HepG2 (cell line): Measurements from ENCODE around the gene WIPF2. TPM values are rescaled to one million over a fixed set of nuclear protein-coding genes. Genes with fewer than 3 reads are reported as not detected.

ENCODE experiments used
- ADNP ChIP-seq: sonication (generic); formaldehyde crosslinking; IDR thresholded peaks from 2 replicates; pipeline ENCODE4 v1.4.0; 2020; ENCODE audit warnings: missing genetic modification reagents
- ARID2 ChIP-seq: sonication (generic); formaldehyde crosslinking; IDR thresholded peaks from 2 replicates; pipeline ENCODE4 v1.8.1; 2022; ENCODE audit warnings: mild to moderate bottlenecking, missing genetic modification reagents, borderline replicate concordance
- FIP1L1 ChIP-seq: fragments of 200-400 bp; formaldehyde crosslinking; IDR thresholded peaks from 2 replicates; pipeline ENCODE4 v1.6.1; 2018; ENCODE audit warnings: low read depth, mild to moderate bottlenecking, low read length, moderate library complexity, borderline replicate concordance; ENCODE audit not compliant: insufficient read depth
- FOXA1 ChIP-seq, 2 experiments: fragments of 450-650 bp in 1 of 2; sonication (generic) in 1 of 2; formaldehyde crosslinking in 1 of 2; IDR thresholded peaks; 2 replicates each; pipeline versions ENCODE4 v1.4.0 to v1.6.1; 2016 to 2020; ENCODE audit warnings: missing genetic modification reagents in 1 of 2
- GABPB1 ChIP-seq: IDR thresholded peaks from 2 replicates; pipeline ENCODE4 v1.6.1; 2016; ENCODE audit warnings: mild to moderate bottlenecking, missing genetic modification reagents, moderate library complexity, missing compliant biosample characterization
- KDM5B ChIP-seq: sonication (generic); formaldehyde crosslinking; IDR thresholded peaks from 2 replicates; pipeline ENCODE4 v1.4.0; 2020; ENCODE audit warnings: missing genetic modification reagents, mild to moderate bottlenecking, borderline replicate concordance
- PLRG1 ChIP-seq: fragments of 450-650 bp; conservative IDR thresholded peaks from 2 replicates; pipeline ENCODE4 v1.6.1; 2016
- RFX3 ChIP-seq: IDR thresholded peaks from 2 replicates; pipeline ENCODE4 v1.6.1; 2016; ENCODE audit warnings: missing biosample characterization, missing genetic modification reagents
- SAFB2 ChIP-seq: sonication (generic); formaldehyde crosslinking; IDR thresholded peaks from 2 replicates; pipeline ENCODE4 v1.5.1; 2020; ENCODE audit warnings: missing genetic modification reagents, low read depth, mild to moderate bottlenecking, borderline replicate concordance
- SALL1 ChIP-seq: sonication (generic); formaldehyde crosslinking; IDR thresholded peaks from 2 replicates; pipeline ENCODE4 v1.8.0; 2022; ENCODE audit warnings: mild to moderate bottlenecking, missing genetic modification reagents
- SKIL ChIP-seq: sonication (generic); formaldehyde crosslinking; IDR thresholded peaks from 2 replicates; pipeline ENCODE4 v1.8.0; 2022; ENCODE audit warnings: missing genetic modification reagents, mild to moderate bottlenecking, moderate library complexity, borderline replicate concordance
- SMAD1 ChIP-seq: sonication (generic); formaldehyde crosslinking; IDR thresholded peaks from 2 replicates; pipeline ENCODE4 v1.4.0; 2020; ENCODE audit warnings: missing genetic modification reagents, low read depth, mild to moderate bottlenecking, borderline replicate concordance
- SMARCC2 ChIP-seq: fragments of 450-650 bp; IDR thresholded peaks from 2 replicates; pipeline ENCODE4 v1.6.1; 2017; ENCODE audit warnings: antibody characterized with exemption, mild to moderate bottlenecking
- TARDBP ChIP-seq: sonication (generic); formaldehyde crosslinking; IDR thresholded peaks from 2 replicates; pipeline ENCODE4 v1.8.0; 2022; ENCODE audit warnings: mild to moderate bottlenecking, missing genetic modification reagents
- TRIM22 ChIP-seq: fragments of 450-650 bp; IDR thresholded peaks from 2 replicates; pipeline ENCODE4 v1.6.1; 2017
- ZFP1 ChIP-seq: IDR thresholded peaks from 2 replicates; pipeline ENCODE4 v1.6.1; 2016
- ZFP36L1 ChIP-seq: sonication (generic); formaldehyde crosslinking; IDR thresholded peaks from 2 replicates; pipeline ENCODE4 v1.8.0; 2022; ENCODE audit warnings: mild to moderate bottlenecking, missing genetic modification reagents, moderate library complexity
- ZNF136 ChIP-seq: sonication (generic); formaldehyde crosslinking; IDR thresholded peaks from 2 replicates; pipeline ENCODE4 v1.8.1; 2022; ENCODE audit warnings: low read depth, mild to moderate bottlenecking, moderate library complexity, missing genetic modification reagents
- ZNF260 ChIP-seq: sonication (generic); formaldehyde crosslinking; IDR thresholded peaks from 2 replicates; pipeline ENCODE4 v1.4.0; 2020; ENCODE audit warnings: missing genetic modification reagents, low read depth, mild to moderate bottlenecking, borderline replicate concordance
- ZNF773 ChIP-seq: sonication (generic); formaldehyde crosslinking; IDR thresholded peaks from 2 replicates; pipeline ENCODE4 v1.4.0; 2020; ENCODE audit warnings: missing genetic modification reagents, borderline replicate concordance
- polyA plus RNA-seq, 8 experiments: library from polyadenylated mRNA; depleted of rRNA in 3 of 8; stranded (reverse) in 7 of 8; unstranded in 1 of 8; fragments of >200 nt; fragmentation: Illumina TruSeq in 4 of 8; extraction: Trizol in 4 of 8; gene quantifications; 2 replicates each; pipeline versions ENCODE4 v1.2.1 to v1.2.3, GENCODE V29; 2011 to 2016; ENCODE audit warnings: low read depth in 4 of 8, missing spikeins in 1 of 8, mixed read lengths in 1 of 8; ENCODE audit not compliant: insufficient read depth in 1 of 8
- total RNA-seq, 5 experiments: library from RNA; depleted of rRNA; stranded (reverse); fragments of >200 nt; fragmentation: Illumina TruSeq; extraction: Trizol; gene quantifications; 2 replicates each; pipeline ENCODE4 v1.2.3, GENCODE V29; 2016; ENCODE audit warnings: low read depth in 1 of 5
- TF ChIP-seq, protein P1 (sequence below): sonication (generic); formaldehyde crosslinking; IDR thresholded peaks from 2 replicates; pipeline ENCODE4 v1.4.0; 2020; ENCODE audit warnings: missing genetic modification reagents
- TF ChIP-seq, protein P2 (sequence below): sonication (generic); formaldehyde crosslinking; conservative IDR thresholded peaks from 2 replicates; pipeline ENCODE4 v1.8.1; 2023; ENCODE audit warnings: missing genetic modification reagents

WIPF2 gene
- total and polyA plus RNA-seq, 2 of the 13 experiments (the other 11 are each of a cell fraction or from before 2014, with no cell fraction given), result 7.2 to 10.8 TPM

- TF ChIP-seq, protein P1, sequence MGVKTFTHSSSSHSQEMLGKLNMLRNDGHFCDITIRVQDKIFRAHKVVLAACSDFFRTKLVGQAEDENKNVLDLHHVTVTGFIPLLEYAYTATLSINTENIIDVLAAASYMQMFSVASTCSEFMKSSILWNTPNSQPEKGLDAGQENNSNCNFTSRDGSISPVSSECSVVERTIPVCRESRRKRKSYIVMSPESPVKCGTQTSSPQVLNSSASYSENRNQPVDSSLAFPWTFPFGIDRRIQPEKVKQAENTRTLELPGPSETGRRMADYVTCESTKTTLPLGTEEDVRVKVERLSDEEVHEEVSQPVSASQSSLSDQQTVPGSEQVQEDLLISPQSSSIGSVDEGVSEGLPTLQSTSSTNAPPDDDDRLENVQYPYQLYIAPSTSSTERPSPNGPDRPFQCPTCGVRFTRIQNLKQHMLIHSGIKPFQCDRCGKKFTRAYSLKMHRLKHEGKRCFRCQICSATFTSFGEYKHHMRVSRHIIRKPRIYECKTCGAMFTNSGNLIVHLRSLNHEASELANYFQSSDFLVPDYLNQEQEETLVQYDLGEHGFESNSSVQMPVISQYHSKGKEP (CRISPR knock-in tag), result no peak
- no peak; the same call in 1 of the 2 replicates for TF ChIP-seq ZFP1
- TF ChIP-seq ZNF136, result no peak
- no peak for TF ChIP-seq FOXA1 (IDR thresholded peaks at IDR 0.05)
- no peak; the same call in 1 of the 2 replicates for TF ChIP-seq FOXA1 (CRISPR knock-in tag; IDR thresholded peaks at IDR 0.05)
- TF ChIP-seq ZNF260 (CRISPR knock-in tag), result no peak
- no peak for TF ChIP-seq TRIM22
- no peak for TF ChIP-seq SMARCC2
- TF ChIP-seq, protein P2, sequence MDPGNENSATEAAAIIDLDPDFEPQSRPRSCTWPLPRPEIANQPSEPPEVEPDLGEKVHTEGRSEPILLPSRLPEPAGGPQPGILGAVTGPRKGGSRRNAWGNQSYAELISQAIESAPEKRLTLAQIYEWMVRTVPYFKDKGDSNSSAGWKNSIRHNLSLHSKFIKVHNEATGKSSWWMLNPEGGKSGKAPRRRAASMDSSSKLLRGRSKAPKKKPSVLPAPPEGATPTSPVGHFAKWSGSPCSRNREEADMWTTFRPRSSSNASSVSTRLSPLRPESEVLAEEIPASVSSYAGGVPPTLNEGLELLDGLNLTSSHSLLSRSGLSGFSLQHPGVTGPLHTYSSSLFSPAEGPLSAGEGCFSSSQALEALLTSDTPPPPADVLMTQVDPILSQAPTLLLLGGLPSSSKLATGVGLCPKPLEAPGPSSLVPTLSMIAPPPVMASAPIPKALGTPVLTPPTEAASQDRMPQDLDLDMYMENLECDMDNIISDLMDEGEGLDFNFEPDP (CRISPR knock-in tag), result no peak
- TF ChIP-seq SMAD1 (CRISPR knock-in tag), result 0 out of 2 replicates have a peak, but pooled peaks have one; percentile 58
- peak; percentile 73; the same call in 1 of the 2 replicates for TF ChIP-seq KDM5B
- no peak; the same call in 1 of the 2 replicates for TF ChIP-seq SAFB2 (CRISPR knock-in tag)
- TF ChIP-seq PLRG1, result no peak
- TF ChIP-seq GABPB1, result peak; percentile 94
- no peak for TF ChIP-seq SKIL (CRISPR knock-in tag)
- TF ChIP-seq ZFP36L1 (CRISPR knock-in tag), result no peak
- 0 out of 2 replicates have a peak, but pooled peaks have one; percentile 27 for TF ChIP-seq ARID2 (CRISPR knock-in tag)
- no peak for TF ChIP-seq ADNP (CRISPR knock-in tag)
- TF ChIP-seq SALL1, result peak; percentile 79
- TF ChIP-seq FIP1L1, result no peak
- peak; percentile 86; the same call in 1 of the 2 replicates for TF ChIP-seq TARDBP (CRISPR knock-in tag)
- no peak for TF ChIP-seq ZNF773 (CRISPR knock-in tag)
- TF ChIP-seq RFX3 (CRISPR knock-in tag), result peak; percentile 85
Measured at GRCh38 chr17:40218740-40219593, at the start of gene WIPF2 (continued).
